ENCODE measurements around the gene OR8J1. TPM values are rescaled to one million over a fixed set of nuclear protein-coding genes. Genes with fewer than 3 reads are reported as not detected.

The OR8J1 gene, protein sequence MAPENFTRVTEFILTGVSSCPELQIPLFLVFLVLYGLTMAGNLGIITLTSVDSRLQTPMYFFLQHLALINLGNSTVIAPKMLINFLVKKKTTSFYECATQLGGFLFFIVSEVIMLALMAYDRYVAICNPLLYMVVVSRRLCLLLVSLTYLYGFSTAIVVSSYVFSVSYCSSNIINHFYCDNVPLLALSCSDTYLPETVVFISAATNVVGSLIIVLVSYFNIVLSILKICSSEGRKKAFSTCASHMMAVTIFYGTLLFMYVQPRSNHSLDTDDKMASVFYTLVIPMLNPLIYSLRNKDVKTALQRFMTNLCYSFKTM
- polyA plus RNA-seq (2012; ENCODE audit: insufficient read depth, insufficient read length, low read depth) = not detected

DNA sequence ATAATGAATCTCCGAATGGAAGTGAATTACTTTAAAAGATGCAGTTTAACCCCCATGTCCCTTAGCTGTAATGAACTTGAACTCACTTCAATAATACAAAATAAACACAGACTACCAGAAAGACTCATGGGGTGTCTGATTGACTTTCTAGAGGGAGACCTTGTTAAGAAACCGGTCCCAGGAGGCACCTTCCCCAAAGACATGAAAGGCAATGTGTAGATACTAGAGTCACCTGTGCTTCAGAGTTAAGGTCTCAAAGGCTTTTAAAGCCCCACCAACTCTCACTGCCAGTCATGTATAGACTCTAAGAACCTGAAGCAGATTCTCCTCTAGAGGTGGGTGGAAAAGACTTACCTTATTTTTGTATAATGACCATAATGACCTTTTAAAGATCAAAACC, at the start of gene OR8J1:
Gene OR8J1 (plus strand): TSS at position 301 of the 400 bp plus-strand sequence. CDS start 5,956 bp downstream, outside the sequence.
- no peaks in the 10 kb centered on the region for H3K4me1 ChIP-seq
- no peaks in the 10 kb centered on the region for H3K27me3 ChIP-seq
- no peaks in the 10 kb centered on the region for H3K9me3 ChIP-seq
- H3K36me3 ChIP-seq = no peaks in the 10 kb centered on the region
- DNase-seq = no peak
- no peak within 1 kb of the TSS for H3K4me3 ChIP-seq (ENCODE audit: low read depth, low read length)
- TF ChIP-seq, protein P1, sequence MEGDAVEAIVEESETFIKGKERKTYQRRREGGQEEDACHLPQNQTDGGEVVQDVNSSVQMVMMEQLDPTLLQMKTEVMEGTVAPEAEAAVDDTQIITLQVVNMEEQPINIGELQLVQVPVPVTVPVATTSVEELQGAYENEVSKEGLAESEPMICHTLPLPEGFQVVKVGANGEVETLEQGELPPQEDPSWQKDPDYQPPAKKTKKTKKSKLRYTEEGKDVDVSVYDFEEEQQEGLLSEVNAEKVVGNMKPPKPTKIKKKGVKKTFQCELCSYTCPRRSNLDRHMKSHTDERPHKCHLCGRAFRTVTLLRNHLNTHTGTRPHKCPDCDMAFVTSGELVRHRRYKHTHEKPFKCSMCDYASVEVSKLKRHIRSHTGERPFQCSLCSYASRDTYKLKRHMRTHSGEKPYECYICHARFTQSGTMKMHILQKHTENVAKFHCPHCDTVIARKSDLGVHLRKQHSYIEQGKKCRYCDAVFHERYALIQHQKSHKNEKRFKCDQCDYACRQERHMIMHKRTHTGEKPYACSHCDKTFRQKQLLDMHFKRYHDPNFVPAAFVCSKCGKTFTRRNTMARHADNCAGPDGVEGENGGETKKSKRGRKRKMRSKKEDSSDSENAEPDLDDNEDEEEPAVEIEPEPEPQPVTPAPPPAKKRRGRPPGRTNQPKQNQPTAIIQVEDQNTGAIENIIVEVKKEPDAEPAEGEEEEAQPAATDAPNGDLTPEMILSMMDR (IDR thresholded peaks at IDR 0.05; ENCODE audit: low read depth, low read length) = no peak

DNA sequence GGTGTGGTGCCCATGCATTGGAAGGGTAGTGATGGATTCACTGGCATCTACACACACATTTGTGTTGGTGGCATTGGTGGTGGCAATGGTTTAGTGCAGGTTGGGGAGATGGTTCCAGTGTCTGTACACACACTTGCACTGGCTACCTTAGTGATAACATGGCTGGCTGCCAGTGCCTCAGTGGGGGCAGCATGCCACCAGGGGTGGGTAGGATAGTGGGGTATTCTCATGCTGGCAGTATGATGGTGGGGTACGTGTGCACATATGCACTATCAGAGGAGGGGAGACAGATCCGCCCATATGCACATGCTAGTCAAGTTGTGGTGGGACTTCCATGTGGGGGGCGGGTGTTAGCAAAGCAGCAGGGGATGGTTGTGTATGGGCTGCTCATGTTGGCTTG, 46.3 kb upstream of the OR8J1 start:
- Histone ChIP-seq H3K36me3 (no peaks in the 10 kb centered on the region), H3K4me3 (ENCODE audit: low read depth, low read length) (no peak overlapping the region), H3K4me1 (no peaks in the 10 kb centered on the region), H3K9me3 (no peaks in the 10 kb centered on the region), H3K27me3 (no peaks in the 10 kb centered on the region)
- TF ChIP-seq, protein P1 (IDR thresholded peaks at IDR 0.05; ENCODE audit: low read depth, low read length) = no peak
- no peak for DNase-seq

DNA sequence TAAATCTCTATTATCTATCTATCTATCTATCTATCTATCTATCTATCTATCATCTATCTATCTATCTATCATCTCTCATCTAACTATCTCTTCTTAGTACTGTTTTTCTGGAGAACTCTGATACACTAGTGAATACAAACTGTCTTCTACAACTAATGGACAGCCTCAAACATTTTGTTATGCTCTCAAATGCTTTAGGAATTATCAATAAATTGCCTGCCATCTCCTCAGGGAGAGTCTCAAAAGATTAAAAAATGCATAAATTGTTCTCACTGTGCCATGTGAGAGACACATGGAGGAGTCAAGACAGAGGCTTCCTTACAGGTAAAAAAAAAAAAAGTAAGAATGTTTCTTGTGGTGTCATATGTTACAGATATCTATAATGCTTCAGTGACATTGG, 39.2 kb upstream of the OR8J1 start, which contains the start of gene OR8K3:
Gene OR8K3 (plus strand): TSS at position 301 of the 400 bp plus-strand sequence. CDS start 3,163 bp downstream, outside the sequence.
- no peak for DNase-seq
- H3K9me3 ChIP-seq = no peaks in the 10 kb centered on the region
- no peak within 1 kb of the TSS for H3K4me3 ChIP-seq (ENCODE audit: low read depth, low read length)
- no peaks in the 10 kb centered on the region for H3K4me1 ChIP-seq
- TF ChIP-seq, protein P1 (IDR thresholded peaks at IDR 0.05; ENCODE audit: low read depth, low read length) = no peak
- no peaks in the 10 kb centered on the region for H3K36me3 ChIP-seq
- no peaks in the 10 kb centered on the region for H3K27me3 ChIP-seq

DNA sequence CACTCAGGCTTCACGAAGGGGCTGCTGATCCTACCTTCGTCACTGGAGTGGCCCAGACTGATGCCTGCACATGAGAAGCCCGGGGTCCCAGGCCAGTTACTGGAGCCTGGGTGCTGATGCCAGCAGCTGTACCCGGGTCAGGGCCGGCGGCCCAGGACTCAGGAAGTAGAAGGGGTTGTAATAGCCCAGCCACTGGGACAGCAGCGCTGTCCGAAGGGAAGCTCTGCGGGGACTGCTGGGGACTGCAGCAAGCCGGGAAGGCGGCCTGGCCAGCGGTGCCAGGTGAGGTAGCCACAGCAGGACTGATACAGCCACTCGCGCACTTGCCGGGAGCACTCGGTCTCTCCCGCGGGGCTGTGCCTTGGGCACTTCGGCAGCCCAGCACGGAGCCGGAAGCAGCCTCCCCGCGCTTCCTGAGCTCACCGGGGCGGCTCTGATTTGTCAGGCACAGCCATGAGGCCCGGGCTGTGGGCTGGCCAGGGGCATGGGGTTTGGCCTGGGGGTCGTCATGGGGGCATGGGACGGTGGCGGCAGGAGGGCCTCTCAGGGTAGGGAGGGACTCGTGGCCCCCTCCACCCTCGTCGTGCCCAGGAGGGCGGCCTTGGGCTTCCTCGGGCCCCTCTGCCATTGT, 22.1 kb upstream of the OR8J1 start:
- TF ChIP-seq, protein P1 (IDR thresholded peaks at IDR 0.05; ENCODE audit: low read depth, low read length) = no peak
- Histone ChIP-seq H3K4me3 (ENCODE audit: low read depth, low read length) (no peak overlapping the region), H3K36me3 (no peaks in the 10 kb centered on the region), H3K27me3 (no peaks in the 10 kb centered on the region), H3K4me1 (no peaks in the 10 kb centered on the region), H3K9me3 (no peaks in the 10 kb centered on the region)
- DNase-seq = no peak

DNA sequence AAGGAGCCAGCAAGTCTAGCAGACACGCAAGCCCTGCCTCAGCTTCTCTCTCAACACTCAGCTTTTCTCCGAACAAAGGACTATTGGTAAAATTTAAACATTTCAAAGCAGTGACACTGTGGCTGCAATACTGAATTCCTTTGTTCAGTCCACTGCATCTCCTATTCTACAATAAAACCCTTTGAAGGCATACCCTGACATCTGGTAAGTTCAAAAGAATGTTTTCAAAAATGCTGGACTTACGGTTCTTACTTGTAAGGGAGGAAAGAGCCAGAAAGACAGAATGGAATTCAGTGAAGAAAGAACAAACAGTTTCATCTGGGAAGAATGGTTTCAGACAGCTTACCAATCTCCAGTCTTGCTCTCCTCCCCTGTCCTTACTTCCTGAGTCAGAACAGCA, 20.9 kb upstream of the OR8J1 start:
- H3K4me1 ChIP-seq = no peaks in the 10 kb centered on the region
- DNase-seq = no peak
- TF ChIP-seq, protein P1 (IDR thresholded peaks at IDR 0.05; ENCODE audit: low read depth, low read length) = no peak
- H3K36me3 ChIP-seq = no peaks in the 10 kb centered on the region
- H3K9me3 ChIP-seq = no peaks in the 10 kb centered on the region
- H3K27me3 ChIP-seq = no peaks in the 10 kb centered on the region
- H3K4me3 ChIP-seq (ENCODE audit: low read depth, low read length) = no peak overlapping the region

DNA sequence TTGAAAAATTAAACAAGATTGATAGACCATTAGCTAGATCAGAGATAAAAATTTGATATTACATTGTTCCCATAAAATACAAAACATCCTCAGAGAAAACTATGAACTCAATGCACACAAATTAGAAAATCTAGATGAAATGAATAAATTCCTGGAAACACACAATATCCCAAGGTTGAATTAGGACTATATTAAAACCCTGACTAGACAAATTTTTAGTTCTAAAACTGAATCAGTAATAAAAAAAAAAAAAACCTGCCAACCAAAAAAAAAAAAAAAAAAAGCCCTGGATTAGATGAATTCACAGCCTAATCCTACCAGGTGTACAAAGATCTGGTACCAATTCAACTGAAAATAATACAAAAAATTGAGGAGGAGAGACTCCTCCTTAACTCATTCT, 13.8 kb upstream of the OR8J1 start:
- DNase-seq = no peak
- Histone ChIP-seq H3K4me1 (no peaks in the 10 kb centered on the region), H3K4me3 (ENCODE audit: low read depth, low read length) (no peak overlapping the region), H3K36me3 (no peaks in the 10 kb centered on the region), H3K27me3 (no peaks in the 10 kb centered on the region), H3K9me3 (no peaks in the 10 kb centered on the region)
- TF ChIP-seq, protein P1 (IDR thresholded peaks at IDR 0.05; ENCODE audit: low read depth, low read length) = no peak

Data from BE2C (cell line).